K562 (cell line): ENCODE results near the gene BCR. TPM values are rescaled to one million over a fixed set of nuclear protein-coding genes. Genes with fewer than 3 reads are reported as not detected.

Experiments
- BHLHE40 ChIP-seq: IDR thresholded peaks from 2 replicates; pipeline ENCODE4 v1.6.1; 2011; ENCODE audit warnings: low read length, improper control_type of control experiment
- E2F1 ChIP-seq: sonication (generic); formaldehyde crosslinking; IDR thresholded peaks from 2 replicates; pipeline ENCODE4 v1.8.1; 2023; ENCODE audit warnings: mild to moderate bottlenecking, missing genetic modification reagents, moderate library complexity
- EWSR1 ChIP-seq: fragments of 450-650 bp; IDR thresholded peaks from 2 replicates; pipeline ENCODE4 v1.6.1; 2018; ENCODE audit warnings: borderline replicate concordance, mild to moderate bottlenecking, low read depth, moderate library complexity; ENCODE audit not compliant: partially characterized antibody
- HMG20A ChIP-seq: fragments of 450-650 bp; formaldehyde crosslinking; conservative IDR thresholded peaks from 2 replicates; pipeline ENCODE4 v1.4.0; 2020; ENCODE audit warnings: mild to moderate bottlenecking, mixed read lengths
- HMGXB4 ChIP-seq: sonication (generic); formaldehyde crosslinking; IDR thresholded peaks from 2 replicates; pipeline ENCODE4 v1.8.1; 2023; ENCODE audit warnings: mild to moderate bottlenecking, missing genetic modification reagents
- NR1H2 ChIP-seq: sonication (generic); formaldehyde crosslinking; IDR thresholded peaks from 2 replicates; pipeline ENCODE4 v1.4.0; 2020; ENCODE audit warnings: mild to moderate bottlenecking, missing genetic modification reagents
- SLC30A9 ChIP-seq: fragments of 250-450 bp; sonication (Bioruptor Pico); IDR thresholded peaks from 2 replicates; pipeline ENCODE4 v1.8.0; 2022; ENCODE audit warnings: mild to moderate bottlenecking, moderate library complexity
- STAT6 ChIP-seq: sonication (generic); formaldehyde crosslinking; IDR thresholded peaks from 2 replicates; pipeline ENCODE4 v1.8.1; 2023; ENCODE audit warnings: mild to moderate bottlenecking, missing genetic modification reagents
- ZKSCAN1 ChIP-seq: fragments of 150-350 bp; IDR thresholded peaks from 2 replicates; pipeline ENCODE4 v1.6.1; 2016; ENCODE audit warnings: low read depth, low read length
- ZNF57 ChIP-seq: fragments of 450-650 bp; formaldehyde crosslinking; IDR thresholded peaks from 2 replicates; pipeline ENCODE4 v1.4.0; 2020; ENCODE audit warnings: mild to moderate bottlenecking, moderate library complexity
- polyA plus RNA-seq, 8 experiments: library from polyadenylated mRNA; depleted of rRNA in 4 of 8; stranded (reverse) in 5 of 8; unstranded in 3 of 8; fragments of >200 nt; fragmentation: Nextera tagmentation in 2 of 8; fragmentation: Illumina TruSeq in 1 of 8; extraction: Ambion mirVana in 2 of 8; extraction: Trizol in 1 of 8; gene quantifications; 2 replicates each; pipeline versions ENCODE4 v1.2.1 to v1.2.3, GENCODE V29; 2011 to 2014; ENCODE audit warnings: inconsistent platforms in 1 of 8, missing spikeins in 1 of 8
- total RNA-seq, 7 experiments: library from RNA; depleted of rRNA in 6 of 7; stranded (reverse); fragments of >200 nt in 6 of 7; fragmentation: Illumina TruSeq in 2 of 7; extraction: Trizol in 2 of 7; gene quantifications; 2 replicates each; pipeline versions ENCODE4 v1.2.1 to v1.2.3, GENCODE V29; 2011 to 2021; ENCODE audit warnings: low replicate concordance in 1 of 7
- TF ChIP-seq, protein P1 (sequence below): IDR thresholded peaks from 2 replicates; pipeline ENCODE4 v1.6.1; 2014; ENCODE audit warnings: antibody characterized with exemption

Gene BCR
- total and polyA plus RNA-seq, 9 of the 15 experiments (the other 6 are each of a cell fraction or from before 2014, with no cell fraction given) = 0.41 to 150 (median 45.6) TPM

- TF ChIP-seq HMGXB4 (CRISPR knock-in tag) = peak; percentile 45; the same call in 1 of the 2 replicates
- no peak for TF ChIP-seq BHLHE40
- no peak for TF ChIP-seq ZKSCAN1
- TF ChIP-seq STAT6 (CRISPR knock-in tag) = peak; percentile 91
- TF ChIP-seq E2F1 (CRISPR knock-in tag) = 0 out of 2 replicates have a peak, but pooled peaks have one; percentile 63
- TF ChIP-seq EWSR1 = no peak
- TF ChIP-seq, protein P1, sequence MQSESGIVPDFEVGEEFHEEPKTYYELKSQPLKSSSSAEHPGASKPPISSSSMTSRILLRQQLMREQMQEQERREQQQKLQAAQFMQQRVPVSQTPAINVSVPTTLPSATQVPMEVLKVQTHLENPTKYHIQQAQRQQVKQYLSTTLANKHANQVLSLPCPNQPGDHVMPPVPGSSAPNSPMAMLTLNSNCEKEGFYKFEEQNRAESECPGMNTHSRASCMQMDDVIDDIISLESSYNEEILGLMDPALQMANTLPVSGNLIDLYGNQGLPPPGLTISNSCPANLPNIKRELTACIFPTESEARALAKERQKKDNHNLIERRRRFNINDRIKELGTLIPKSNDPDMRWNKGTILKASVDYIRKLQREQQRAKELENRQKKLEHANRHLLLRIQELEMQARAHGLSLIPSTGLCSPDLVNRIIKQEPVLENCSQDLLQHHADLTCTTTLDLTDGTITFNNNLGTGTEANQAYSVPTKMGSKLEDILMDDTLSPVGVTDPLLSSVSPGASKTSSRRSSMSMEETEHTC = no peak
- no peak for TF ChIP-seq ZNF57 (CRISPR knock-in tag)
- TF ChIP-seq NR1H2 (CRISPR knock-in tag) = no peak
- TF ChIP-seq SLC30A9 = no peak
- TF ChIP-seq HMG20A (CRISPR knock-in tag) = no peak
These were observed 7.8 kb downstream of the BCR start (continued) for GRCh38 chr22:23187871-23188700.
